GM10847 (cell line): ENCODE measurements around the gene ZNF439.

Source experiments
- POLR2A ChIP-seq: IDR thresholded peaks from 2 replicates; pipeline ENCODE4 v1.6.1; 2011; ENCODE audit not compliant: insufficient read length; ENCODE audit errors: extremely low read depth

Gene ZNF439

DNA sequence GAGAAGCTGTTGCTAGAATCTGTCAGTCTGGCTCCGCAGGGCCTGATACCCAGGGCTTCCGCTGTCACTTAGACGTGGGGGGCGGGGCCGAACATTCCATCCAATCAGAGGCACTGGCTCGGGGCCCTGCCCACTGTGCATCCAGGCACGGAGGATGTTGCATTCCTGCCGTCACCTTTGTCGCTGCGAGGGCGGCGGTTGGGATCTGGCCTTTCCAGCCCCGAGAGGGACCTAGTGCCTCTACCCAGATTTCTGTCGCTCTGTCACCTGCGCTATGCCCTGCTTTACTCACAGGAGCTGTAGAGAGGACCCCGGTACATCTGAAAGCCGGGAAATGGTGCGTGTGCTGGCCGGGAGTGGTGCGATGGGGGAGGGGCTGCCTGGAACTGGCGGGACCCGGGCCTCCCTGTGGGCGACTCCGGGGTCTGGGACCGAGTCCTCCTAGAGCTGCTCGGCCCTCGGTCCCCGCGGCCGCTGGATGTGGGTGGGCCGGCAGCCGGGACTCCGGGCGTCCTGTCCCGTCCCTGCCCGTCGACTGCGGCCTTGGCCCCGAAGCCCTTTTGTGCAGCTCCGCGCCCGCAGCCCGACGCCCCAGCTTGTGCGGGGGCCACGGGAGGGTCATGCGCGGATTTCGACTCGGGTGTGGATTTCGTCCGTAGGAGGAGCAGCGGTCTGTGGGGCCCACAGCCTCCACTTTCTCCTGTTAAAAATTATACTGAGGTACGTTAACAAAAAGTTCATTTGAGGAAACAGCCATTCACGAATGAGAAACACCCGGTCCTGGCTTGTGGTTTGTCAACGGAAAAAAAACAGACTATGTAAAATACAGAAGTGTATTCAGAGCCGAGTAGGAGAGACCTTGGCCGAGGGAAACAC lies at the start of gene ZNF439:
Gene ZNF439, plus strand, starts transcription at position 133 of the 876 bp plus-strand sequence. Its CDS starts 142 bp downstream, at position 275.
- TF ChIP-seq POLR2A: peak; percentile 38

DNA sequence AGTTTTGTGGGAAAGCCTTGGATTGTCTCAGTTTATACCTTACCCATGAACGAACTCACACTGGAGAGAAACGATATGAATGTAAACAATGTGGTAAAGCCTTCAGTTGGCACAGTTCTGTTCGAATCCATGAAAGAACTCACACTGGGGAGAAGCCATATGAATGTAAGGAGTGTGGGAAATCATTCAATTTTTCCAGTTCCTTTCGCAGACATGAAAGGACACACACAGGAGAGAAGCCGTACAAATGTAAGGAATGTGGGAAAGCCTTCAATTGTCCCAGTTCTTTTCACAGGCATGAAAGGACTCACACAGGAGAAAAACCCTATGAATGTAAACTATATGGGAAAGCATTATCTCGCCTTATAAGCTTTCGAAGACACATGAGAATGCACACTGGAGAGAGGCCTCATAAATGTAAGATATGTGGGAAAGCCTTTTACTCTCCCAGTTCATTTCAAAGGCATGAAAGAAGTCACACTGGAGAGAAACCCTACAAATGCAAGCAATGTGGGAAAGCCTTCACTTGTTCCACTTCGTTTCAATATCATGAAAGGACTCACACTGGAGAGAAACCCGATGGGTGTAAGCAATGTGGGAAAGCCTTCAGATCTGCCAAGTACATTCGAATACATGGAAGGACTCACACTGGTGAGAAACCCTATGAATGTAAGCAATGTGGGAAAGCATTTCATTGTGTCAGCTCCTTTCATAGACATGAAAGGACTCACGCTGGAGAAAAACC lies 42.0 kb upstream of the ZNF439 start:
- TF ChIP-seq POLR2A: no peak

DNA sequence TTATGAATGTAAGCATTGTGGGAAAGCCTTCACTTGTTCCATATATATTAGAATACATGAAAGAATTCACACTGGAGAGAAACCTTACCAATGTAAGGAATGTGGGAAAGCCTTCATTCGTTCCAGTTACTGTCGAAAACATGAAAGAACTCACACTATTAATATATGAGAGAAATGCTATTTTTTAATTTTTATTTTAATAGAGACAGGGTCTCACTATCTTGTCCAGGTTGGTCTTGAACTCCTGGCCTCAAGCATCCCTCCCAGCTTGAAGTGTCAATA lies 41.5 kb upstream of the ZNF439 start:
- TF ChIP-seq POLR2A: no peak

DNA sequence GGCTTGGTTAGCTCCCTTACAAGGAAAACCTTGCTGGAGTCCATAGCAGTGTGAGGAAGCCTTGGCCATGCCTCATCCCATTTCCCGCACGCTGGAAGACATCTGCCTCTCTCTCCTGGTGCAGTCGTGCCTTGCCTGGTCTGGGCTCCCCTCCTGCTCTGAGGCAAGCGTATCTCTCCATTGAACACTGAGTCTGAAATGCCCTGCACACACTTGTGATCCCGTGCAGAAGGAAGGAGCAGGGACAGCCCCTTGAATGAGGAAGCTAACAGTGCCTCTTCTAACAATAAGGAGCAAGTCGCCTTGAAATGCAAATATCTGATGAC lies 34.9 kb upstream of the ZNF439 start:
- TF ChIP-seq POLR2A: no peak

DNA sequence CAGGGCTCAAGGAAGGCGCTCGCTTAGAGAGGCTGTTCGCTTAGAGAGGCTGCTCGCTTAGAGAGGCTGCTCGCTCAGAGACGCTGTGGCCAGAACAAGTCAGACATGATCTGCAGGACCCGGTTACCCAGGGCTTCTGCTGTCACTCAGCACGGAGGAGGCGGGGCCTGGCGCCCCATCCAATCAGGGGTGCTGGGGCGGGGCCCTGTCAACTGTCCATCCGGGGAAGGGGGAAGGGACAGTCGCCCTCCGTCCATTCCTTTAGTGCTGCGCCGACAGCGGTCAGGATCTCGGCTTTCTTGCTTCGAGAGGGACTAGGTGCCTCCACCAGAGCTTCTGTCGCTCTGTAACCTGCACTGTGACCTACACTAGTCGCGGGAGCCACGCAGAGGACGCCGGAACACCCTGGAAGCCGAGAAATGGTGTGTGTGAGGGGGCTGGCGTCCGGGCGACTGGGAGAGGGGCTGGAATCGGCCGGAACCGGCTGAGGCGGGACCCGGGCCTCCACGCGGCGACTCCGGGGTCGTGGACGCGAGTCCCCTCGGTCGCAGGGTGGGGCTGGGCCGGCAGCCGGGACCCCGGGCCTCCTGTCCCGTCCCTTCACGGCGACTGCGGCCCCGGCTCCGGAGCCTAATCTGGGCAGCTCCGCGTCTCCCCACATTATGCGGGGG lies 34.4 kb upstream of the ZNF439 start, which contains the start of gene ZNF440:
Gene ZNF440, plus strand, starts transcription at position 245 of the 671 bp plus-strand sequence. Its CDS starts 175 bp downstream, at position 420.
- peak; percentile 76 for TF ChIP-seq POLR2A

DNA sequence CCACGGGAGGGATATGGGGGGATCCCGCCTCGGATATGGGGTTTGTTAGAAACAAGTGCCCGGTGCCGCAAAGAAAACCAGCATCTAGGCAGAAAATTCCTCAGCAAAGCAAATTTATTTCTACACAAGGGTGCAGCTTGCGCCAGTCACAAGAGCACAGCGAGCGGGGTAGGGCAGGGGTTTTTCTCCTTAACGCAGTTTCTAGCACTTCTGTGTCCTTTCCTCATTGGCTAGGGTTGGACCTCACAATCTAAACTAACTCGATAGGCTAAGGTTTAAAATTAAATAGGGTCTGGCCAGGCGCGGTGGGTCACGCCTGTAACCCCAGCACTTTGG lies 33.9 kb upstream of the ZNF439 start:
- no peak for TF ChIP-seq POLR2A

- TF ChIP-seq POLR2A: no peak
Observed at GRCh38 chr19:11821474-11822109, 26.9 kb upstream of the ZNF439 start.

- TF ChIP-seq POLR2A: no peak
Observed at GRCh38 chr19:11832253-11832912, 16.1 kb upstream of the ZNF439 start.

- TF ChIP-seq POLR2A: no peak
Observed at GRCh38 chr19:11833541-11833940, 15.0 kb upstream of the ZNF439 start.

DNA sequence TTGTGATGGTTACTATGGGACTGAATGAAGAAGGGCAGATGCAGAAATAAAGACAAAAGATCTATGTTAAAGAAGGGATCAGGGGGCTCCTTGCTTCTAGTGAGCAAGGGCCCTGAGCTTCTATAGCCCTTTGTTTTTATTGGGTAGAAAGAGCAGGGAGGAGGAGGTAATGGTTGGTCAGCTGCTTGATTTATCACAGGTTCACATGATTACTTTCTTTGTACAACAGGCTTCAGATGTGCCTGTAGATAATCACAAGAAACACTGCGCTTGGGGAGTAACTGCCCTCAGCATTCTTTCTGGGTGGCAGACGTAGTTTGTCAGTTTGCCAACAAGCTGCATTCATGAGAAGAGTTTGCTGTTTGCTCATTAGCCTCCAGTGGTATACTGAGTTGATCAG lies 4.8 kb upstream of the ZNF439 start:
- no peak for TF ChIP-seq POLR2A

DNA sequence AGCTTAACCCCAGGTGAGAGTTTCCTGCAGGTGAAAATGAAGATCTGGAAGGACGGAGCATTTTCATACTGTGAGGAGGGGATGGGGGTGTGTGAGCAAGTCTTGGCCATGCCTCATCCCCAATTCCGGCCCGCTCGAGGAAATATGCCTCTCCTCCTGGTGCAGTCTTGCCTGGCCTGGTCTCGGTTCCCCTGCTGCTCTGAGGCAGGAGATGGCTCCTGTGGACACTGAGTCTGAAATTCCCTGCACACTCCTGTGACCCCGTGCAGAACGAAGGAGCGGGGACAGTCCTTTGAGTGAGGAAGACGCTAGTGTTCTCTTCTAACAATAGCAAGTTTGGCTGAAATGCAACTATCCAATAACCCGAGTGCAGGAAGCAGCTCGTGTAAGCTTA lies 329 bp upstream of the ZNF439 start:
- TF ChIP-seq POLR2A: no peak

- TF ChIP-seq POLR2A: no peak
Observed at GRCh38 chr19:11853358-11853757, 4.8 kb downstream of the ZNF439 start.

- TF ChIP-seq POLR2A: no peak
Observed at GRCh38 chr19:11856596-11857250, 8.2 kb downstream of the ZNF439 start.

DNA sequence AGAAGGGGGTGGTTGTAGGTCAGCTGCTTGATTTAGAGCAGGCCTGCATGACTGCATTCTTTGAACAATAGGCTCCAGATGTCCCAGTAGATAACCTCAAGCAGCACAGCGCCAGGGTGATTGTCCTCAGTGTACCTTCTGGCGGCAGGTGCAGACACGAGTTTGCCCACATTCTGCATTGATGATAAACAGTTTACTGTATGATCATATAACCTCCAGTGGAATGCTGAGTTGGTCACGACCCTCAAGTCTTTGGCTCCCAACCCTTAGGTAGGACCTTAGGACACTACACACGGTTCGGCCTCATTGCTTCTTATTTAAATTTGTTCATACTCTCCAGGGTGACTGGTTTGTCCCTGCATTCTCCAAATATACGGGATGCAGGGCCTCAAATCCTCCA lies 12.2 kb downstream of the ZNF439 start:
- no peak for TF ChIP-seq POLR2A

- TF ChIP-seq POLR2A: no peak
Observed at GRCh38 chr19:11861301-11861700, 12.8 kb downstream of the ZNF439 start.
